GM23338 (cell line): ENCODE measurements around the gene C1QTNF1. TPM values are rescaled to one million over a fixed set of nuclear protein-coding genes. Genes with fewer than 3 reads are reported as not detected.

ENCODE experiments used
- ATAC-seq: fragments of 200-7000 bp; cut with Tn5 transposase; 3 replicates; pipeline ENCODE4 v1.9.1; 2020
- DNase-seq: peaks from one replicate; pipeline ENCODE4 v3.0.0-alpha.2; 2015; ENCODE audit warnings: low spot score
- H2AFZ ChIP-seq: fragments of 200-600 bp; sonication (generic); 2 replicates; pipeline ENCODE4 v1.8.0; 2016; ENCODE audit warnings: antibody characterized with exemption, mild to moderate bottlenecking, moderate library complexity
- H3F3A ChIP-seq: fragments of 200-600 bp; sonication (generic); replicated peaks from 2 replicates; pipeline ENCODE4 v1.8.0; 2017; ENCODE audit warnings: antibody characterized with exemption, mixed run types, low read depth
- H3K27ac ChIP-seq: fragments of 200-600 bp; sonication (generic); 2 replicates; pipeline ENCODE4 v1.6.1; 2016; ENCODE audit warnings: low read depth
- H3K27me3 ChIP-seq: fragments of 200-600 bp; sonication (generic); 2 replicates; pipeline ENCODE4 v1.8.0; 2016; ENCODE audit warnings: mild to moderate bottlenecking, mixed run types, moderate library complexity; ENCODE audit not compliant: insufficient read depth
- H3K36me3 ChIP-seq: fragments of 200-600 bp; sonication (generic); 2 replicates; pipeline ENCODE4 v1.8.0; 2016; ENCODE audit warnings: mild to moderate bottlenecking; ENCODE audit not compliant: insufficient read depth
- H3K4me1 ChIP-seq: fragments of 200-600 bp; sonication (generic); 2 replicates; pipeline ENCODE4 v1.8.0; 2016; ENCODE audit warnings: mild to moderate bottlenecking, moderate library complexity; ENCODE audit not compliant: insufficient read depth
- H3K4me2 ChIP-seq: fragments of 200-600 bp; sonication (generic); 2 replicates; pipeline ENCODE4 v1.7.1; 2017; ENCODE audit warnings: mixed run types
- H3K4me3 ChIP-seq: fragments of 200-600 bp; sonication (generic); 2 replicates; pipeline ENCODE4 v1.6.1; 2016; ENCODE audit warnings: mixed run types
- H3K79me2 ChIP-seq: fragments of 200-600 bp; sonication (generic); replicated peaks from 2 replicates; pipeline ENCODE4 v1.8.0; 2017; ENCODE audit warnings: mild to moderate bottlenecking; ENCODE audit not compliant: insufficient read depth
- H3K9me2 ChIP-seq: fragments of 200-600 bp; sonication (generic); 2 replicates; pipeline ENCODE4 v1.8.0; 2017; ENCODE audit not compliant: insufficient read depth
- H4K20me1 ChIP-seq: fragments of 200-600 bp; sonication (generic); replicated peaks from 2 replicates; pipeline ENCODE4 v1.8.0; 2017; ENCODE audit warnings: mild to moderate bottlenecking; ENCODE audit not compliant: insufficient read depth
- H3K27ac Mint-ChIP-seq: 2 replicates; pipeline ENCODE4 v1.8.0; 2020; ENCODE audit warnings: inconsistent platforms, mild to moderate bottlenecking, moderate library complexity, mixed read lengths
- H3K27me3 Mint-ChIP-seq: 3 replicates; pipeline ENCODE4 v1.8.0; 2022; ENCODE audit warnings: low read depth, mild to moderate bottlenecking, moderate library complexity, mixed read lengths, inconsistent platforms; ENCODE audit not compliant: insufficient read depth, poor library complexity
- H3K36me3 Mint-ChIP-seq: 3 replicates; pipeline ENCODE4 v1.8.0; 2021; ENCODE audit warnings: low read depth, mild to moderate bottlenecking, inconsistent platforms, moderate library complexity, mixed read lengths
- H3K4me1 Mint-ChIP-seq: 3 replicates; pipeline ENCODE4 v1.8.0; 2020; ENCODE audit warnings: mild to moderate bottlenecking, inconsistent platforms, mixed read lengths
- H3K4me3 Mint-ChIP-seq: 3 replicates; pipeline ENCODE4 v1.8.0; 2021; ENCODE audit warnings: moderate library complexity, mild to moderate bottlenecking, inconsistent platforms, mixed read lengths
- H3K9me3 Mint-ChIP-seq: 3 replicates; pipeline ENCODE4 v1.8.0; 2020; ENCODE audit warnings: moderate library complexity, mild to moderate bottlenecking, inconsistent platforms, mixed read lengths
- CREB1 ChIP-seq: fragments of 250-450 bp; sonication (Bioruptor Pico); IDR thresholded peaks from 2 replicates; pipeline ENCODE4 v1.5.0; 2020; ENCODE audit warnings: low read depth, mild to moderate bottlenecking, moderate library complexity
- CTCF ChIP-seq, 2 experiments: fragments of 200-600 bp in 1 of 2; sonication (generic) in 1 of 2; conservative IDR thresholded peaks; 2 replicates each; pipeline versions ENCODE4 v1.5.1 to v1.6.1; 2016 to 2017; ENCODE audit warnings: antibody characterized with exemption in 2 of 2, low read depth in 2 of 2, mild to moderate bottlenecking in 2 of 2, moderate library complexity in 1 of 2
- EZH2 ChIP-seq: fragments of 200-600 bp; sonication (generic); IDR thresholded peaks from one replicate; pipeline ENCODE4 v1.8.0; 2017; ENCODE audit warnings: antibody characterized with exemption, mild to moderate bottlenecking, low read depth; ENCODE audit not compliant: unreplicated experiment
- EZH2phosphoT487 ChIP-seq: fragments of 200-600 bp; sonication (generic); IDR thresholded peaks from one replicate; pipeline ENCODE4 v1.8.1; 2018; ENCODE audit warnings: antibody characterized with exemption; ENCODE audit not compliant: unreplicated experiment
- JUNB ChIP-seq: IDR thresholded peaks from one replicate; pipeline ENCODE4 v1.6.1; 2016; ENCODE audit warnings: antibody characterized with exemption; ENCODE audit not compliant: unreplicated experiment
- NANOG ChIP-seq: IDR thresholded peaks from 2 replicates; pipeline ENCODE4 v1.6.1; 2016; ENCODE audit warnings: antibody characterized with exemption, borderline replicate concordance
- POLR2AphosphoS5 ChIP-seq: IDR thresholded peaks from 2 replicates; pipeline ENCODE4 v1.6.1; 2016; ENCODE audit warnings: antibody characterized with exemption, low read depth
- REST ChIP-seq: IDR thresholded peaks from one replicate; pipeline ENCODE4 v1.6.1; 2018; ENCODE audit warnings: antibody characterized with exemption; ENCODE audit not compliant: unreplicated experiment
- STAT1 ChIP-seq: IDR thresholded peaks from one replicate; pipeline ENCODE4 v1.6.1; 2016; ENCODE audit warnings: antibody characterized with exemption; ENCODE audit not compliant: unreplicated experiment
- ZNF114 ChIP-seq: fragments of 250-450 bp; sonication (Bioruptor Pico); IDR thresholded peaks from 2 replicates; pipeline ENCODE4 v1.5.0; 2020; ENCODE audit warnings: mild to moderate bottlenecking, moderate library complexity
- polyA plus RNA-seq: library from polyadenylated mRNA; unstranded; fragments of >200 nt; fragmentation: Nextera tagmentation; extraction: Ambion mirVana; gene quantifications from 2 replicates; pipeline ENCODE4 v1.2.1, GENCODE V29; 2016
- total RNA-seq: library from RNA; depleted of rRNA; stranded (reverse); fragments of >200 nt; shearing (Covaris generic); gene quantifications from 2 replicates; pipeline ENCODE4 v1.2.3, GENCODE V29; 2014
- TF ChIP-seq, protein P1 (sequence below): IDR thresholded peaks from 2 replicates; pipeline ENCODE4 v1.6.1; 2016; ENCODE audit warnings: antibody characterized with exemption

C1QTNF1 gene
- total and polyA plus RNA-seq, 2 experiments from 2014 or later: 1.1 to 1.9 TPM

GRCh38 chr17:78988152-78988551 lies 35.8 kb upstream of the C1QTNF1 start:
- Histone ChIP-seq H2AFZ (no peak overlapping the region), H3K27ac (no peak overlapping the region), H4K20me1 (0 out of 2 replicates have a peak, but pooled peaks cover 3% of the 10 kb centered on the region), H3K4me1 (peaks cover 10% of the 10 kb centered on the region), H3F3A (no peaks in the 10 kb centered on the region), H3K79me2 (no peaks in the 10 kb centered on the region), H3K9me2 (no peaks in the 10 kb centered on the region), H3K27me3 (no peaks in the 10 kb centered on the region), H3K4me3 (no peak overlapping the region), H3K4me2 (no peak overlapping the region), H3K36me3 (0 out of 2 replicates have a peak, but pooled peaks cover 3% of the 10 kb centered on the region)
- no peak for DNase-seq
- TF ChIP-seq EZH2phosphoT487: no peak
- peaks cover 14% of the 10 kb centered on the region; the same call in 2 of the 3 replicates for H3K36me3 Mint-ChIP-seq
- peaks cover 14% of the 10 kb centered on the region; the same call in 2 of the 3 replicates for H3K4me1 Mint-ChIP-seq
- no peak overlapping the region for H3K4me3 Mint-ChIP-seq
- peaks cover 17% of the 10 kb centered on the region for H3K27me3 Mint-ChIP-seq
- H3K27ac Mint-ChIP-seq: no peak overlapping the region
- no peak for ATAC-seq
- H3K9me3 Mint-ChIP-seq: no peaks in the 10 kb centered on the region

- ATAC-seq (no peak), DNase-seq (no peak)
- no peaks in the 10 kb centered on the region for H3K79me2 ChIP-seq
- H3K4me3 Mint-ChIP-seq: no peak overlapping the region
- H3K4me1 ChIP-seq: peaks cover 10% of the 10 kb centered on the region
- peaks cover 24% of the 10 kb centered on the region for H3K36me3 Mint-ChIP-seq
- no peak overlapping the region for H3K4me2 ChIP-seq
- H3K36me3 ChIP-seq: 0 out of 2 replicates have a peak, but pooled peaks cover 3% of the 10 kb centered on the region
- no peaks in the 10 kb centered on the region for H3K27me3 ChIP-seq
- peaks cover 3% of the 10 kb centered on the region; the same call in 1 of the 2 replicates for H4K20me1 ChIP-seq
- H2AFZ ChIP-seq: no peak overlapping the region
- no peaks in the 10 kb centered on the region for H3K9me3 Mint-ChIP-seq
- H3K27ac Mint-ChIP-seq: no peak overlapping the region
- no peak overlapping the region for H3K4me3 ChIP-seq
- H3K4me1 Mint-ChIP-seq: peaks cover 14% of the 10 kb centered on the region; the same call in 2 of the 3 replicates
- no peak overlapping the region for H3K27ac ChIP-seq
- TF ChIP-seq ZNF114: no peak
- no peak for TF ChIP-seq POLR2AphosphoS5
- TF ChIP-seq, protein P1, sequence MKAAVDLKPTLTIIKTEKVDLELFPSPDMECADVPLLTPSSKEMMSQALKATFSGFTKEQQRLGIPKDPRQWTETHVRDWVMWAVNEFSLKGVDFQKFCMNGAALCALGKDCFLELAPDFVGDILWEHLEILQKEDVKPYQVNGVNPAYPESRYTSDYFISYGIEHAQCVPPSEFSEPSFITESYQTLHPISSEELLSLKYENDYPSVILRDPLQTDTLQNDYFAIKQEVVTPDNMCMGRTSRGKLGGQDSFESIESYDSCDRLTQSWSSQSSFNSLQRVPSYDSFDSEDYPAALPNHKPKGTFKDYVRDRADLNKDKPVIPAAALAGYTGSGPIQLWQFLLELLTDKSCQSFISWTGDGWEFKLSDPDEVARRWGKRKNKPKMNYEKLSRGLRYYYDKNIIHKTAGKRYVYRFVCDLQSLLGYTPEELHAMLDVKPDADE: no peak
- no peak for TF ChIP-seq STAT1
- H3K9me2 ChIP-seq: no peaks in the 10 kb centered on the region
- H3K27me3 Mint-ChIP-seq: peaks cover 20% of the 10 kb centered on the region
- H3F3A ChIP-seq: no peaks in the 10 kb centered on the region
These were observed 33.5 kb upstream of the C1QTNF1 start for GRCh38 chr17:78990349-78991016.

GRCh38 chr17:78991017-78991738 lies 32.8 kb upstream of the C1QTNF1 start:
- no peak overlapping the region for H3K4me3 Mint-ChIP-seq
- Histone ChIP-seq H3K27ac (no peak overlapping the region), H3K9me2 (no peaks in the 10 kb centered on the region), H4K20me1 (peaks cover 3% of the 10 kb centered on the region; the same call in 1 of the 2 replicates), H3K36me3 (0 out of 2 replicates have a peak, but pooled peaks cover 3% of the 10 kb centered on the region), H3K4me3 (no peak overlapping the region), H3K4me2 (no peak overlapping the region), H3K4me1 (peaks cover 7% of the 10 kb centered on the region), H3K79me2 (no peaks in the 10 kb centered on the region), H3F3A (no peaks in the 10 kb centered on the region), H3K27me3 (no peaks in the 10 kb centered on the region), H2AFZ (no peak overlapping the region)
- peaks cover 17% of the 10 kb centered on the region for H3K27me3 Mint-ChIP-seq
- H3K27ac Mint-ChIP-seq: no peak overlapping the region
- H3K4me1 Mint-ChIP-seq: peaks cover 9% of the 10 kb centered on the region; the same call in 2 of the 3 replicates
- ATAC-seq (no peak), DNase-seq (no peak)
- peaks cover 28% of the 10 kb centered on the region for H3K36me3 Mint-ChIP-seq
- H3K9me3 Mint-ChIP-seq: no peaks in the 10 kb centered on the region
- TF ChIP-seq REST (no peak), NANOG (no peak), STAT1 (no peak), CTCF (conservative IDR thresholded peaks at IDR 0.05; ENCODE audit: low read depth in 2 of 2) (no peak), CREB1 (CRISPR knock-in tag) (no peak), EZH2 (no peak), ZNF114 (no peak), JUNB (no peak), EZH2phosphoT487 (no peak)
